Measurements from ENCODE around the gene ZNF668. TPM values are rescaled to one million over a fixed set of nuclear protein-coding genes. Genes with fewer than 3 reads are reported as not detected.

ZNF668 gene
- total RNA-seq, 6 experiments from 2014 or later, result 15.0 to 24.5 (median 17.5) TPM

DNA sequence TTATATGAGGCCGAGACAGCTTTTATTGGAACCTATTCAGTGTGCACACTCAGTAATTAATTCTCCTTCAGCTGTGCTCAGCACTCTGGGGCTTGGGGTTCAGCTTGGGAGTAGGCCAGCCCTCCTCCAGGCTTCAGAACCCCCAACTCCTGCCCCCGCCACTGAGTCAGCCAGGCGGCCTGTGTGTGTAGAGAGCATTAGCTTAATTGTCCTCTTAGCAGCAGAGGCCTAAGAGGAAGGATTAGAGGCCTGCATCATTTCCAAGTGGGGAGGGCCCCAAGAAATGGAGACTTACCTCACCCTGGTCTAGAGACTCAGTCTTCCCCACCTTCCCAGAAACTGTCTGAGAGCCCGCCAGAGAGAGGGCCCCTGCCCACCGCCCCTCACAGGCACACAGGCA lies 13.9 kb upstream of the ZNF668 start:
- H3K9me3 Mint-ChIP-seq, result no peaks in the 10 kb centered on the region
- no peak overlapping the region for H3K27ac Mint-ChIP-seq
- H3K36me3 Mint-ChIP-seq (ENCODE audit: low read depth), result peaks cover 6% of the 10 kb centered on the region
- peaks cover 17% of the 10 kb centered on the region for H3K4me1 Mint-ChIP-seq (ENCODE audit: low read depth)
- DNase-seq, result no peak
- H3K27me3 Mint-ChIP-seq (ENCODE audit: insufficient read depth), result peaks cover 3% of the 10 kb centered on the region
- no peak overlapping the region for H3K4me3 Mint-ChIP-seq
- TF ChIP-seq, protein P1, sequence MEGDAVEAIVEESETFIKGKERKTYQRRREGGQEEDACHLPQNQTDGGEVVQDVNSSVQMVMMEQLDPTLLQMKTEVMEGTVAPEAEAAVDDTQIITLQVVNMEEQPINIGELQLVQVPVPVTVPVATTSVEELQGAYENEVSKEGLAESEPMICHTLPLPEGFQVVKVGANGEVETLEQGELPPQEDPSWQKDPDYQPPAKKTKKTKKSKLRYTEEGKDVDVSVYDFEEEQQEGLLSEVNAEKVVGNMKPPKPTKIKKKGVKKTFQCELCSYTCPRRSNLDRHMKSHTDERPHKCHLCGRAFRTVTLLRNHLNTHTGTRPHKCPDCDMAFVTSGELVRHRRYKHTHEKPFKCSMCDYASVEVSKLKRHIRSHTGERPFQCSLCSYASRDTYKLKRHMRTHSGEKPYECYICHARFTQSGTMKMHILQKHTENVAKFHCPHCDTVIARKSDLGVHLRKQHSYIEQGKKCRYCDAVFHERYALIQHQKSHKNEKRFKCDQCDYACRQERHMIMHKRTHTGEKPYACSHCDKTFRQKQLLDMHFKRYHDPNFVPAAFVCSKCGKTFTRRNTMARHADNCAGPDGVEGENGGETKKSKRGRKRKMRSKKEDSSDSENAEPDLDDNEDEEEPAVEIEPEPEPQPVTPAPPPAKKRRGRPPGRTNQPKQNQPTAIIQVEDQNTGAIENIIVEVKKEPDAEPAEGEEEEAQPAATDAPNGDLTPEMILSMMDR (IDR thresholded peaks at IDR 0.05), result no peak

GRCh38 chr16:31087481-31087880 lies 13.4 kb upstream of the ZNF668 start:
- Mint-ChIP-seq H3K36me3 (ENCODE audit: low read depth) (peaks cover 6% of the 10 kb centered on the region), H3K27me3 (ENCODE audit: insufficient read depth) (peaks cover 3% of the 10 kb centered on the region), H3K4me1 (ENCODE audit: low read depth) (peaks cover 14% of the 10 kb centered on the region), H3K9me3 (no peaks in the 10 kb centered on the region), H3K4me3 (no peak overlapping the region), H3K27ac (no peak overlapping the region)
- DNase-seq, result no peak
- TF ChIP-seq, protein P1 (IDR thresholded peaks at IDR 0.05), result no peak

DNA sequence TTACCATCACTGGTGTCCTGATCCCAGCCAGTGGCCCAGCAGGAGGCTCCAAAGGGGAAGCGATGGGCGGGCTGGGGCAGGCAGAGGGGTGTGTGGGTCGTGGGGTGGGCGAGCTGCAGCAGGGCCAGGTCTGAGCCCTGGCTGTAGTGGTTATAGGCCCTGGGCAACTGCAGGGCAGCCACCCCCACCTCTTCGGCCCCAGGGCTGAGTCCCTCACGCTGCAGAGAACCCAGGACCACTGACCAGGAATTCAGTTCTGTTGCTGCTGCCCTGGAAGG lies 12.5 kb upstream of the ZNF668 start:
- Mint-ChIP-seq H3K36me3 (ENCODE audit: low read depth) (peaks cover 6% of the 10 kb centered on the region), H3K4me3 (no peak overlapping the region), H3K27ac (no peak overlapping the region), H3K4me1 (ENCODE audit: low read depth) (peaks cover 10% of the 10 kb centered on the region), H3K9me3 (no peaks in the 10 kb centered on the region), H3K27me3 (ENCODE audit: insufficient read depth) (peaks cover 3% of the 10 kb centered on the region)
- TF ChIP-seq, protein P1 (IDR thresholded peaks at IDR 0.05), result no peak
- no peak for DNase-seq

- no peak overlapping the region; the same call in 1 of the 2 replicates for H3K27ac Mint-ChIP-seq
- H3K4me3 Mint-ChIP-seq, result no peak overlapping the region
- TF ChIP-seq, protein P1 (IDR thresholded peaks at IDR 0.05), result no peak
These were observed 12.0 kb upstream of the ZNF668 start for GRCh38 chr16:31085873-31086628.

GRCh38 chr16:31085411-31085810 lies 11.4 kb upstream of the ZNF668 start:
- Mint-ChIP-seq H3K4me3 (no peak overlapping the region), H3K27ac (0 out of 2 replicates have a peak overlapping the region, but pooled peaks have one; percentile 16), H3K9me3 (no peaks in the 10 kb centered on the region), H3K36me3 (ENCODE audit: low read depth) (peaks cover 7% of the 10 kb centered on the region), H3K27me3 (ENCODE audit: insufficient read depth) (peaks cover 3% of the 10 kb centered on the region), H3K4me1 (ENCODE audit: low read depth) (peaks cover 2% of the 10 kb centered on the region)
- TF ChIP-seq, protein P1 (IDR thresholded peaks at IDR 0.05), result no peak
- no peak for DNase-seq

More at GRCh38 chr16:31085873-31086628, 12.0 kb upstream of the ZNF668 start:
- Mint-ChIP-seq H3K9me3 (no peaks in the 10 kb centered on the region), H3K27me3 (ENCODE audit: insufficient read depth) (peaks cover 3% of the 10 kb centered on the region), H3K4me1 (ENCODE audit: low read depth) (peaks cover 8% of the 10 kb centered on the region), H3K36me3 (ENCODE audit: low read depth) (peaks cover 6% of the 10 kb centered on the region)
- DNase-seq, result no peak
